PFSK-1 (cell line): ENCODE measurements around the gene PASK.

ENCODE experiments used
- FOXP2 ChIP-seq: optimal IDR thresholded peaks from 2 replicates; pipeline ENCODE3; 2011; ENCODE audit warnings: borderline replicate concordance, control low read depth, inconsistent platforms; ENCODE audit not compliant: insufficient read depth; ENCODE audit errors: extremely low read length, extremely low read depth
- POLR2AphosphoS5 ChIP-seq: IDR thresholded peaks from 2 replicates; pipeline ENCODE4 v1.6.1; 2012; ENCODE audit warnings: low read depth, mild to moderate bottlenecking, control low read depth, low read length, moderate library complexity
- REST ChIP-seq, 2 experiments: IDR thresholded peaks; 2 replicates each; pipeline versions ENCODE4 v1.6.1 to v1.8.0; 2011 to 2012; ENCODE audit warnings: low read depth in 2 of 2, low read length in 2 of 2, control low read depth in 1 of 2, inconsistent platforms in 1 of 2, mild to moderate bottlenecking in 1 of 2, moderate library complexity in 1 of 2; ENCODE audit not compliant: insufficient read depth in 1 of 2
- SIN3A ChIP-seq: IDR thresholded peaks from 2 replicates; pipeline ENCODE4 v1.6.1; 2012; ENCODE audit warnings: mild to moderate bottlenecking, low read length, moderate library complexity, borderline replicate concordance; ENCODE audit not compliant: insufficient read depth
- TAF1 ChIP-seq: IDR thresholded peaks from 2 replicates; pipeline ENCODE4 v1.6.1; 2012; ENCODE audit warnings: low read length, control low read depth, borderline replicate concordance; ENCODE audit not compliant: insufficient read depth

The PASK gene

GRCh38 chr2:241156971-241157441 is 7.7 kb upstream of the PASK start:
- TF ChIP-seq REST (IDR thresholded peaks at IDR 0.05; ENCODE audit: insufficient read depth in 1 of 2, low read depth in 2 of 2, low read length in 2 of 2) (no peak), FOXP2 (no peak), TAF1 (no peak), SIN3A (no peak), POLR2AphosphoS5 (no peak)

- TF ChIP-seq REST (IDR thresholded peaks at IDR 0.05; ENCODE audit: insufficient read depth in 1 of 2, low read depth in 2 of 2, low read length in 2 of 2) (no peak), SIN3A (no peak), TAF1 (no peak), POLR2AphosphoS5 (no peak), FOXP2 (no peak)
Measured at GRCh38 chr2:241155936-241156335, 6.7 kb upstream of the PASK start.

- TF ChIP-seq SIN3A (no peak), TAF1 (no peak), FOXP2 (no peak), POLR2AphosphoS5 (no peak), REST (IDR thresholded peaks at IDR 0.05; ENCODE audit: insufficient read depth in 1 of 2, low read depth in 2 of 2, low read length in 2 of 2) (no peak)
Measured at GRCh38 chr2:241154915-241155314, 5.6 kb upstream of the PASK start.

GRCh38 chr2:241153616-241154015 is 4.3 kb upstream of the PASK start:
- no peak for TF ChIP-seq SIN3A
- no peak for TF ChIP-seq REST (IDR thresholded peaks at IDR 0.05; ENCODE audit: insufficient read depth in 1 of 2, low read depth in 2 of 2, low read length in 2 of 2)
- TF ChIP-seq FOXP2 = no peak
- no peak for TF ChIP-seq TAF1
- no peak for TF ChIP-seq POLR2AphosphoS5

GRCh38 chr2:241151934-241152660 is 2.8 kb upstream of the PASK start:
- TF ChIP-seq POLR2AphosphoS5 (no peak), TAF1 (no peak), FOXP2 (no peak), SIN3A (no peak), REST (IDR thresholded peaks at IDR 0.05; ENCODE audit: insufficient read depth in 1 of 2, low read depth in 2 of 2, low read length in 2 of 2) (no peak)
